HEK293 (cell line): ENCODE data around the gene TCF7L1.

ENCODE experiments used
- CTCF ChIA-PET: fragments of 350-600 bp; formaldehyde crosslinking; extraction: SDS; loops from one replicate; lab custom pipeline; 2021; ENCODE audit warnings: antibody characterized with exemption; lab: Yijun Ruan, JAX
- POLR2A ChIA-PET: fragments of 300-600 bp; formaldehyde crosslinking; extraction: SDS; loops from one replicate; lab custom pipeline; 2020; ENCODE audit warnings: antibody characterized with exemption, inconsistent platforms; lab: Yijun Ruan, JAX
- H3K27ac ChIP-seq: fragments of 200-500 bp; sonication (Bioruptor generic); 2 replicates; pipeline ENCODE4 v1.5.1; 2014; ENCODE audit warnings: low read depth, low read length, control low read depth, inconsistent platforms; ENCODE audit errors: extremely low read depth
- H3K36me3 ChIP-seq, 2 experiments: fragments of 200-500 bp in 1 of 2; sonication (Bioruptor generic) in 1 of 2; 1 replicate in 1 of 2; 2 replicates in 1 of 2; pipeline ENCODE4 v1.5.1; 2014 to 2017; ENCODE audit warnings: inconsistent platforms in 2 of 2, low read length in 2 of 2; ENCODE audit not compliant: control insufficient read depth in 2 of 2, insufficient read depth in 1 of 2
- H3K4me1 ChIP-seq: fragments of 200-500 bp; sonication (Bioruptor generic); 2 replicates; pipeline ENCODE4 v1.5.1; 2014; ENCODE audit warnings: mild to moderate bottlenecking, low read length, inconsistent platforms; ENCODE audit not compliant: control insufficient read depth, insufficient read depth
- H3K4me3 ChIP-seq: 2 replicates; pipeline ENCODE4 v1.5.1; 2011; ENCODE audit warnings: low read depth, mild to moderate bottlenecking, control low read depth, low read length, moderate library complexity
- H3K9me3 ChIP-seq: fragments of 200-500 bp; sonication (Bioruptor generic); 2 replicates; pipeline ENCODE4 v1.5.1; 2014; ENCODE audit warnings: low read depth, low read length, inconsistent platforms; ENCODE audit not compliant: control insufficient read depth, insufficient read depth
- BCL11B ChIP-seq: fragments of 450-650 bp; formaldehyde crosslinking; IDR thresholded peaks from 2 replicates; pipeline ENCODE4 v1.5.1; 2016; ENCODE audit warnings: low read depth, missing biosample characterization, missing genetic modification characterization
- GLIS2 ChIP-seq: fragments of 450-650 bp; formaldehyde crosslinking; IDR thresholded peaks from 2 replicates; pipeline ENCODE4 v1.5.1; 2016; ENCODE audit warnings: missing biosample characterization, missing genetic modification characterization
- OSR2 ChIP-seq: fragments of 450-650 bp; formaldehyde crosslinking; IDR thresholded peaks from 2 replicates; pipeline ENCODE4 v1.5.1; 2016; ENCODE audit warnings: missing biosample characterization, missing genetic modification characterization
- OVOL3 ChIP-seq: fragments of 450-650 bp; formaldehyde crosslinking; IDR thresholded peaks from 2 replicates; pipeline ENCODE4 v1.5.1; 2016; ENCODE audit warnings: missing biosample characterization, missing genetic modification characterization
- ZBTB1 ChIP-seq: fragments of 450-650 bp; formaldehyde crosslinking; IDR thresholded peaks from 2 replicates; pipeline ENCODE4 v1.5.1; 2016; ENCODE audit warnings: missing biosample characterization, missing genetic modification characterization
- ZBTB17 ChIP-seq: fragments of 450-650 bp; formaldehyde crosslinking; IDR thresholded peaks from 2 replicates; pipeline ENCODE4 v1.5.1; 2016; ENCODE audit warnings: missing biosample characterization, missing genetic modification characterization
- ZBTB7A ChIP-seq: fragments of 450-650 bp; formaldehyde crosslinking; IDR thresholded peaks from 2 replicates; pipeline ENCODE4 v1.5.1; 2016; ENCODE audit warnings: low read depth, missing biosample characterization, missing genetic modification characterization
- ZFP41 ChIP-seq: fragments of 450-650 bp; formaldehyde crosslinking; IDR thresholded peaks from 2 replicates; pipeline ENCODE4 v1.5.1; 2016; ENCODE audit warnings: missing biosample characterization, missing genetic modification characterization, borderline replicate concordance
- ZNF121 ChIP-seq: fragments of 450-650 bp; formaldehyde crosslinking; IDR thresholded peaks from 2 replicates; pipeline ENCODE4 v1.5.1; 2016; ENCODE audit warnings: missing biosample characterization, missing genetic modification characterization
- ZNF132 ChIP-seq: fragments of 450-650 bp; formaldehyde crosslinking; IDR thresholded peaks from 2 replicates; pipeline ENCODE4 v1.5.1; 2017; ENCODE audit warnings: missing biosample characterization, missing genetic modification characterization, borderline replicate concordance
- ZNF239 ChIP-seq: fragments of 450-650 bp; formaldehyde crosslinking; IDR thresholded peaks from 2 replicates; pipeline ENCODE4 v1.5.1; 2016; ENCODE audit warnings: missing biosample characterization, missing genetic modification characterization
- ZNF350 ChIP-seq: fragments of 450-650 bp; formaldehyde crosslinking; IDR thresholded peaks from 2 replicates; pipeline ENCODE4 v1.5.0; 2017; ENCODE audit warnings: missing biosample characterization, mild to moderate bottlenecking, missing genetic modification characterization
- ZNF366 ChIP-seq: fragments of 450-650 bp; formaldehyde crosslinking; conservative IDR thresholded peaks from 2 replicates; pipeline ENCODE4 v1.5.1; 2016; ENCODE audit warnings: missing biosample characterization, missing genetic modification characterization
- ZNF501 ChIP-seq: fragments of 450-650 bp; formaldehyde crosslinking; IDR thresholded peaks from 2 replicates; pipeline ENCODE4 v1.5.1; 2016; ENCODE audit warnings: missing biosample characterization, missing genetic modification characterization
- ZNF654 ChIP-seq: fragments of 450-650 bp; formaldehyde crosslinking; IDR thresholded peaks from 2 replicates; pipeline ENCODE4 v1.5.1; 2016; ENCODE audit warnings: low read depth, missing biosample characterization, missing genetic modification characterization
- ZNF843 ChIP-seq: fragments of 450-650 bp; formaldehyde crosslinking; IDR thresholded peaks from 2 replicates; pipeline ENCODE4 v1.5.1; 2016; ENCODE audit warnings: missing biosample characterization, missing genetic modification characterization
- TF ChIP-seq, protein P1 (sequence below): fragments of 450-650 bp; formaldehyde crosslinking; IDR thresholded peaks from 2 replicates; pipeline ENCODE4 v1.5.1; 2016; ENCODE audit warnings: missing biosample characterization, missing genetic modification characterization
- TF ChIP-seq, protein P2 (sequence below): fragments of 450-650 bp; formaldehyde crosslinking; IDR thresholded peaks from 2 replicates; pipeline ENCODE4 v1.5.1; 2016; ENCODE audit warnings: missing biosample characterization, missing genetic modification characterization
- TF ChIP-seq, protein P3 (sequence below): fragments of 450-650 bp; formaldehyde crosslinking; IDR thresholded peaks from 2 replicates; pipeline ENCODE4 v1.5.1; 2016; ENCODE audit warnings: missing biosample characterization, missing genetic modification characterization
- TF ChIP-seq, protein P4 (sequence below): fragments of 450-650 bp; formaldehyde crosslinking; IDR thresholded peaks from 2 replicates; pipeline ENCODE4 v1.5.0; 2017; ENCODE audit warnings: missing biosample characterization, missing genetic modification characterization, borderline replicate concordance
- TF ChIP-seq, protein P5 (sequence below): fragments of 450-650 bp; formaldehyde crosslinking; IDR thresholded peaks from 2 replicates; pipeline ENCODE4 v1.5.1; 2016; ENCODE audit warnings: missing biosample characterization, missing genetic modification characterization

Gene TCF7L1

DNA sequence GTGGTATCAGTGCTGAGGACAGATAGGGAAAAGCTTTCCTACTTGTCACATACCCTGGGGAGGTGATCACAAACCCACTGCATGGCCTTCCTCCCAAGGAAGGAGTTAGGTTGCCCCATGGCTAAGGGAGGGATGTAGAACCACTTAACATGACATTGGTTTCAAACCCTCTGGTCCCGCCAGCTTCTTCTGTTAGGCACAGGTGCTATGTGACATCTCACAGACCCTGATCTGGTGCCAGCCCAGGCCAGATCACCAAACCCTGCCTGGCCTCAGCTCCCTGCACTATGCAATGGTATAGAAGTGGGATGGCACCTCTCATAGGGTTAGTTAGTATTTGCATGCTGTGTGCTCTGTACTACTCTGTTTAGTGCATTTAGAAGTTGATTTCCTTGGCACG lies 58.0 kb downstream of the TCF7L1 start:
- no peaks in the 10 kb centered on the region for H3K9me3 ChIP-seq
- no peak for TF ChIP-seq ZNF239 (tag by site-specific recombination)
- TF ChIP-seq, protein P1, sequence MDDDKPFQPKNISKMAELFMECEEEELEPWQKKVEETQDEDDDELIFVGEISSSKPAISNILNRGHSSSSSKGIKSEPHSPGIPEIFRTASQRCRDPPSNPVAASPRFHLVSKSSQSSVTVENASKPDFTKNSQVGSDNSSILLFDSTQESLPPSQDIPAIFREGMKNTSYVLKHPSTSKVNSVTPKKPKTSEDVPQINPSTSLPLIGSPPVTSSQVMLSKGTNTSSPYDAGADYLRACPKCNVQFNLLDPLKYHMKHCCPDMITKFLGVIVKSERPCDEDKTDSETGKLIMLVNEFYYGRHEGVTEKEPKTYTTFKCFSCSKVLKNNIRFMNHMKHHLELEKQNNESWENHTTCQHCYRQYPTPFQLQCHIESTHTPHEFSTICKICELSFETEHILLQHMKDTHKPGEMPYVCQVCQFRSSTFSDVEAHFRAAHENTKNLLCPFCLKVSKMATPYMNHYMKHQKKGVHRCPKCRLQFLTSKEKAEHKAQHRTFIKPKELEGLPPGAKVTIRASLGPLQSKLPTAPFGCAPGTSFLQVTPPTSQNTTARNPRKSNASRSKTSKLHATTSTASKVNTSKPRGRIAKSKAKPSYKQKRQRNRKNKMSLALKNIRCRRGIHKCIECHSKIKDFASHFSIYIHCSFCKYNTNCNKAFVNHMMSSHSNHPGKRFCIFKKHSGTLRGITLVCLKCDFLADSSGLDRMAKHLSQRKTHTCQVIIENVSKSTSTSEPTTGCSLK (tag by site-specific recombination) = no peak
- H3K4me1 ChIP-seq = peaks cover 8% of the 10 kb centered on the region; the same call in 1 of the 2 replicates
- no peak overlapping the region for H3K4me3 ChIP-seq
- POLR2A ChIA-PET = no interaction called here
- H3K27ac ChIP-seq = no peak overlapping the region
- no peaks in the 10 kb centered on the region for H3K36me3 ChIP-seq
- CTCF ChIA-PET = interaction anchor here (0.7 to 1.4 kb wide), 3 partner anchors 12 to 75 kb away, joined by 3 to 4 read pairs (median 3); no protein-coding TSS in a partner anchor

DNA sequence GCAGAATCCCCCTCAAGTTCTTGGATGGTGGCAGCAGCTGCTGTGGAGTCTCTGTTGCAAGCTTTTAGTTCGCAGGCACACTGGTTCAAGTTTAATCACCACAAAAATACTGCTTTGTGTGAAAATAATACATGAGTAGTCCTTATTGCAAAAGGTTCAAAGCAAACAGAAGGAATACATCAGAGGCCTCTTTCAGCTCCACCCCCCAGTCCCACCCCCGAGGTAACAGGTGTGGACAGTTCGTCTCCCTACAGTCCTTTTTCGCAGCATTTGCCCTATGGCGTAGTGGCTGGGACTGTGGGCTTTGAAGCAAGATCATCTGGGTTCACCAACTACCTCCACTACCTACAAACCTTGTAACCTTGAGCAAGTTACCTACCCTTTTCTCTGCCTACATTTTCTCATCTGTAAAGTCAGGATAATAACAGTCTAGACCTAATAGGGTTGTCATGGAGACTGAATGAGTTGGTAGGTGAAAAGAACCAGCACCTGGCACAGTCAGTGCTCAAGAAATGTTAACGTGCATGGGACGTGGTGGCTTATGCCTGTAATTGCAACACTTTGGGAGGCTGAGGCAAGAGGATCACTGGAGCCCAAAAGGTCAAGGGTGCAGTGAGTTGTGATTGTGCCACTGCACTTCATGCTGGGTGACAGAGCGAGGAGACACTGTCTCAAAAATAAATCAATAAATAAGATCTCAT lies 61.7 kb downstream of the TCF7L1 start:
- H3K27ac ChIP-seq = no peak overlapping the region
- no peaks in the 10 kb centered on the region for H3K36me3 ChIP-seq
- TF ChIP-seq ZNF350 (tag by site-specific recombination) (no peak), ZFP41 (tag by site-specific recombination) (no peak), ZBTB7A (no peak), OVOL3 (tag by site-specific recombination) (no peak), ZNF654 (no peak), ZNF132 (no peak), ZNF121 (no peak), ZNF843 (no peak), GLIS2 (tag by site-specific recombination) (no peak), ZBTB17 (tag by site-specific recombination) (no peak), ZBTB1 (tag by site-specific recombination) (no peak), BCL11B (tag by site-specific recombination) (no peak), OSR2 (no peak), ZNF366 (tag by site-specific recombination) (no peak), ZNF501 (tag by site-specific recombination) (no peak)
- TF ChIP-seq, protein P2, sequence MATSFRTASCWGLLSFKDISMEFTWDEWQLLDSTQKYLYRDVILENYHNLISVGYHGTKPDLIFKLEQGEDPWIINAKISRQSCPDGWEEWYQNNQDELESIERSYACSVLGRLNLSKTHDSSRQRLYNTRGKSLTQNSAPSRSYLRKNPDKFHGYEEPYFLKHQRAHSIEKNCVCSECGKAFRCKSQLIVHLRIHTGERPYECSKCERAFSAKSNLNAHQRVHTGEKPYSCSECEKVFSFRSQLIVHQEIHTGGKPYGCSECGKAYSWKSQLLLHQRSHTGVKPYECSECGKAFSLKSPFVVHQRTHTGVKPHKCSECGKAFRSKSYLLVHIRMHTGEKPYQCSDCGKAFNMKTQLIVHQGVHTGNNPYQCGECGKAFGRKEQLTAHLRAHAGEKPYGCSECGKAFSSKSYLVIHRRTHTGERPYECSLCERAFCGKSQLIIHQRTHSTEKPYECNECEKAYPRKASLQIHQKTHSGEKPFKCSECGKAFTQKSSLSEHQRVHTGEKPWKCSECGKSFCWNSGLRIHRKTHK (tag by site-specific recombination) = no peak
- TF ChIP-seq, protein P3, sequence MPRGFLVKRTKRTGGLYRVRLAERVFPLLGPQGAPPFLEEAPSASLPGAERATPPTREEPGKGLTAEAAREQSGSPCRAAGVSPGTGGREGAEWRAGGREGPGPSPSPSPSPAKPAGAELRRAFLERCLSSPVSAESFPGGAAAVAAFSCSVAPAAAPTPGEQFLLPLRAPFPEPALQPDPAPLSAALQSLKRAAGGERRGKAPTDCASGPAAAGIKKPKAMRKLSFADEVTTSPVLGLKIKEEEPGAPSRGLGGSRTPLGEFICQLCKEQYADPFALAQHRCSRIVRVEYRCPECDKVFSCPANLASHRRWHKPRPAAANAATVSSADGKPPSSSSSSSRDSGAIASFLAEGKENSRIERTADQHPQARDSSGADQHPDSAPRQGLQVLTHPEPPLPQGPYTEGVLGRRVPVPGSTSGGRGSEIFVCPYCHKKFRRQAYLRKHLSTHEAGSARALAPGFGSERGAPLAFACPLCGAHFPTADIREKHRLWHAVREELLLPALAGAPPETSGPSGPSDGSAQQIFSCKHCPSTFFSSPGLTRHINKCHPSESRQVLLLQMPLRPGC = no peak
- TF ChIP-seq, protein P4, sequence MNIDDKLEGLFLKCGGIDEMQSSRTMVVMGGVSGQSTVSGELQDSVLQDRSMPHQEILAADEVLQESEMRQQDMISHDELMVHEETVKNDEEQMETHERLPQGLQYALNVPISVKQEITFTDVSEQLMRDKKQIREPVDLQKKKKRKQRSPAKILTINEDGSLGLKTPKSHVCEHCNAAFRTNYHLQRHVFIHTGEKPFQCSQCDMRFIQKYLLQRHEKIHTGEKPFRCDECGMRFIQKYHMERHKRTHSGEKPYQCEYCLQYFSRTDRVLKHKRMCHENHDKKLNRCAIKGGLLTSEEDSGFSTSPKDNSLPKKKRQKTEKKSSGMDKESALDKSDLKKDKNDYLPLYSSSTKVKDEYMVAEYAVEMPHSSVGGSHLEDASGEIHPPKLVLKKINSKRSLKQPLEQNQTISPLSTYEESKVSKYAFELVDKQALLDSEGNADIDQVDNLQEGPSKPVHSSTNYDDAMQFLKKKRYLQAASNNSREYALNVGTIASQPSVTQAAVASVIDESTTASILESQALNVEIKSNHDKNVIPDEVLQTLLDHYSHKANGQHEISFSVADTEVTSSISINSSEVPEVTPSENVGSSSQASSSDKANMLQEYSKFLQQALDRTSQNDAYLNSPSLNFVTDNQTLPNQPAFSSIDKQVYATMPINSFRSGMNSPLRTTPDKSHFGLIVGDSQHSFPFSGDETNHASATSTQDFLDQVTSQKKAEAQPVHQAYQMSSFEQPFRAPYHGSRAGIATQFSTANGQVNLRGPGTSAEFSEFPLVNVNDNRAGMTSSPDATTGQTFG = no peak
- TF ChIP-seq, protein P5, sequence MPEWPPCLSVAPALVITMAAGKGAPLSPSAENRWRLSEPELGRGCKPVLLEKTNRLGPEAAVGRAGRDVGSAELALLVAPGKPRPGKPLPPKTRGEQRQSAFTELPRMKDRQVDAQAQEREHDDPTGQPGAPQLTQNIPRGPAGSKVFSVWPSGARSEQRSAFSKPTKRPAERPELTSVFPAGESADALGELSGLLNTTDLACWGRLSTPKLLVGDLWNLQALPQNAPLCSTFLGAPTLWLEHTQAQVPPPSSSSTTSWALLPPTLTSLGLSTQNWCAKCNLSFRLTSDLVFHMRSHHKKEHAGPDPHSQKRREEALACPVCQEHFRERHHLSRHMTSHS (tag by site-specific recombination) = no peak
- ChIA-PET POLR2A (no interaction called here), CTCF (no interaction called here)
- H3K4me1 ChIP-seq = no peaks in the 10 kb centered on the region
- no peaks in the 10 kb centered on the region for H3K9me3 ChIP-seq
- no peak overlapping the region for H3K4me3 ChIP-seq
